HFFc6 (cell line): ENCODE measurements around the gene MAP2K3. TPM values are rescaled to one million over a fixed set of nuclear protein-coding genes. Genes with fewer than 3 reads are reported as not detected.

ENCODE experiments used
- DNase-seq: peaks from one replicate; pipeline ENCODE4 v3.0.0-alpha.2; 2018
- H3K27ac Mint-ChIP-seq: 2 replicates; pipeline ENCODE4 v1.8.0; 2020; ENCODE audit warnings: mild to moderate bottlenecking, mixed read lengths
- H3K27me3 Mint-ChIP-seq: 2 replicates; pipeline ENCODE4 v1.8.0; 2021; ENCODE audit warnings: mild to moderate bottlenecking, moderate library complexity, mixed read lengths; ENCODE audit not compliant: insufficient read depth
- H3K36me3 Mint-ChIP-seq: 2 replicates; pipeline ENCODE4 v1.8.0; 2021; ENCODE audit warnings: low read depth, mixed read lengths
- H3K4me1 Mint-ChIP-seq: 2 replicates; pipeline ENCODE4 v1.8.0; 2020; ENCODE audit warnings: low read depth, mixed read lengths
- H3K4me3 Mint-ChIP-seq: 2 replicates; pipeline ENCODE4 v1.8.0; 2020; ENCODE audit warnings: mild to moderate bottlenecking, moderate library complexity, mixed read lengths
- H3K9me3 Mint-ChIP-seq: 2 replicates; pipeline ENCODE4 v1.8.0; 2020; ENCODE audit warnings: mild to moderate bottlenecking, mixed read lengths
- total RNA-seq, 6 experiments: library from RNA; stranded (reverse); fragmentation: NEBNext Ultra II Directional; extraction: Animal tissue kit (Norgen Biotek cat#: 25700); gene quantifications; 2 replicates in 1 of 6; 3 replicates in 5 of 6; pipeline ENCODE4 v1.2.3, GENCODE V29; 2021
- TF ChIP-seq, protein P1 (sequence below): fragments of 200-600 bp; sonication (generic); IDR thresholded peaks from 2 replicates; pipeline ENCODE4 v1.5.0; 2021; ENCODE audit warnings: antibody characterized with exemption, mild to moderate bottlenecking

The MAP2K3 gene
- total RNA-seq, 6 experiments from 2014 or later: 177 to 221 (median 184) TPM

DNA sequence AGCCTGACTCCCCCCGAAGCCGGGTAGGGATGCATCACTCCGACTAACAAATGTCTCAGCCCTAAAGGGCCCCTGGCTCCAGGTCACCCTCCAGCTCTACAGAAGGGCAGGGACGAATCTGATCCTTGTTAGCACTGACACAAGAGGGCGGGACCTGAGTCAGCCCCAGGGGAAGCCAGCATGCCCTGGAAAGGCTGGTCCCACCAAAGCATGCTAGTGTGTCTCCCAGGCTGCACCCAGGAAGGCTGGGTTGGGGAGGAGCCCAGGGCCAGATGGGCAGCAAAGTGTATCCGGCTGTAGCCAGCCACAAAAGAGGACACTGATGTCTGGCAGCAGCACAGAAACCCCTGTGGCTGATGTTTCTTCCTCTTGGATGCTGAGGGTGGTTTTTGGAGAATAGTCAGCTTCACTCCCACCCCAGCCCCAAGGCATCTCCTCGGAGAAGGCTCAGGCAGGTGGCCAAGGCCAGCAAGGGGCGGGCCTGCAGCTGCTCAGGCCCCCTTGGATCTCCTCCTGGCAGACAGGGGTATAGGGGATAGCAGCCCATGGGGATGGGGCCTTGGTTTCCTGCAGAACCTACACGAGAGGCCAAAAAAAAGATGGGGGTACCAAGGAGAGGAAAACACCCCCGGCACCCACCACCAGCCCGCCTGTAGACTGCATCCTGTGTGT is 42.3 kb upstream of the MAP2K3 start:
- H3K9me3 Mint-ChIP-seq: no peaks in the 10 kb centered on the region
- no peak overlapping the region; the same call in 1 of the 2 replicates for H3K4me3 Mint-ChIP-seq
- no peak overlapping the region for H3K27ac Mint-ChIP-seq
- no peaks in the 10 kb centered on the region for H3K36me3 Mint-ChIP-seq
- peak; percentile 38 for DNase-seq
- peaks cover 8% of the 10 kb centered on the region; the same call in 1 of the 2 replicates for H3K4me1 Mint-ChIP-seq
- peaks cover 7% of the 10 kb centered on the region for H3K27me3 Mint-ChIP-seq
- TF ChIP-seq, protein P1, sequence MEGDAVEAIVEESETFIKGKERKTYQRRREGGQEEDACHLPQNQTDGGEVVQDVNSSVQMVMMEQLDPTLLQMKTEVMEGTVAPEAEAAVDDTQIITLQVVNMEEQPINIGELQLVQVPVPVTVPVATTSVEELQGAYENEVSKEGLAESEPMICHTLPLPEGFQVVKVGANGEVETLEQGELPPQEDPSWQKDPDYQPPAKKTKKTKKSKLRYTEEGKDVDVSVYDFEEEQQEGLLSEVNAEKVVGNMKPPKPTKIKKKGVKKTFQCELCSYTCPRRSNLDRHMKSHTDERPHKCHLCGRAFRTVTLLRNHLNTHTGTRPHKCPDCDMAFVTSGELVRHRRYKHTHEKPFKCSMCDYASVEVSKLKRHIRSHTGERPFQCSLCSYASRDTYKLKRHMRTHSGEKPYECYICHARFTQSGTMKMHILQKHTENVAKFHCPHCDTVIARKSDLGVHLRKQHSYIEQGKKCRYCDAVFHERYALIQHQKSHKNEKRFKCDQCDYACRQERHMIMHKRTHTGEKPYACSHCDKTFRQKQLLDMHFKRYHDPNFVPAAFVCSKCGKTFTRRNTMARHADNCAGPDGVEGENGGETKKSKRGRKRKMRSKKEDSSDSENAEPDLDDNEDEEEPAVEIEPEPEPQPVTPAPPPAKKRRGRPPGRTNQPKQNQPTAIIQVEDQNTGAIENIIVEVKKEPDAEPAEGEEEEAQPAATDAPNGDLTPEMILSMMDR: no peak

DNA sequence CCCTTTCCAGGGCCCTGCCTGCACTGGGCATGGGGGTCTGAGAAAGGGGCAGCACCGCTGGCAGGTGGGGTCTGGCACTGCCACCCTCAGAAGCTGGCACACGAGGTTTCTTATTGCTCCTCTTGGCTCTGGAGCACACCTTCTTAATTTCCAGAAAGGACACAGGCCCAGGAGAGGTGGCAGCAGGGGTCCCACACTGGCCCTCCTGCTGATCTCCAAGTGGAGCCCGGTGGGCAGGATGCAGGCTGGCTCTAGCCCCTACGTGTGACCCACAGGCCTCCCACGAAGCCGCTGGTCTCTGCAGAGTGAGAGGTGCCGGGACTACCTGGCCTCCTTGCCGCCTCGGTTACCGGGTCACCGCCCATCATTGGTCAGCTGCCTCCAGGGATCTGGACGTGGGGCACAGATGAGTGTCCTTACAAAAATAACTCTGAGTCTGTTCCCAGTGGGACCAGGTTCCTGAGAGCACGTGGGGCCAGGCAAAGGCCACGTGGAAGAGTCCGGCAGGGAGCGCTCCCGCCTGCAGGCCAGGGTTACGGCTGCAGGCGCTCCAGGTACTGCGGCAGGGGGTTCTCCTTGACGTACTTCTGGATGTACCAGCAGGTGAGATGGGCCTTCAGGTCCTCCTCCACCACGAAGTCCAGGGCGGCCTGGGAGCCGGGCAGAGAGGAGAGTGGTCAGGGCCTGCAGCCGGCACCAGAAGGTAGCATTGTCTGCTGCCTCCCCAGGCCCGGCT is 41.6 kb upstream of the MAP2K3 start:
- H3K36me3 Mint-ChIP-seq: no peaks in the 10 kb centered on the region
- TF ChIP-seq, protein P1: no peak
- no peaks in the 10 kb centered on the region for H3K9me3 Mint-ChIP-seq
- DNase-seq: no peak
- H3K27ac Mint-ChIP-seq: no peak overlapping the region
- H3K4me1 Mint-ChIP-seq: peaks cover 8% of the 10 kb centered on the region; the same call in 1 of the 2 replicates
- H3K4me3 Mint-ChIP-seq: no peak overlapping the region
- peaks cover 2% of the 10 kb centered on the region for H3K27me3 Mint-ChIP-seq

DNA sequence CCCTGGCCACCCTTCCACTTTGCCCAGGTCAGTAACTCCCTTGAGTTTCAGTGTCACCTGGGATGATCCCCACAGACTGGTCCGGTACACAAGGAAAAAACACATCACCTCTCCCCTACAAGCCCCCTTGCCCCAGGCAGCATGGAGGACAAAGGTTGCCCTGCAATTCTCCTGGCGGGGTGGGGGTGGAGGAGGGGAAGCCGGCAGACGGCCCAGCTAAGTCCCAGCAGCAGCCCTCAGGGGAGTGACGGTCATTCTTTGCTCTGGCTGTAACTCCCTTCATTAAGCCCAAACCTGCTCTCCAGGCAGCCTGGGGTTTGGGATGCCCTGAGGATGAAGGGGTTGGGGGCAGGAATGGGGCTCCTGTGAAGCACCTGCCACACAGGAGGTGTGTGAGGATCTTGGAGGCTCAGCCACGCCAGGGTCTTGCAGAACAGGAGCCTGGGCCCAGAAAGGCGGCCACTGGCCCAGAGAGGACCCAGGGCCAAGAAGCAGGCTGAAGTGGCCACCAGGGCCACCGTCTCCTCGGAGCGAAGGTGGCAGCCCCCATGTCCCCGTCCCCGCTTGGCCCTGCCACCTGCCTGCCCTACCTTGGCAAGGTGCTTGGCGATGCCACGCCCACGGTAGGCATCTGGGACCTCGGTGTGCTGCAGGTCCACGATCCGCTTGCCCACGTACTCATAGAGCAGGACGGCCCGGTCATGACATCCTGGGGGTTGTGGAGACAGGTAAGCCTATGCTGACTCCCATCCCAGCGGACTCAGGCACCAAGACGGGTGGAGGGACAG is 40.8 kb upstream of the MAP2K3 start:
- Mint-ChIP-seq H3K27ac (no peak overlapping the region), H3K9me3 (no peaks in the 10 kb centered on the region), H3K4me3 (no peak overlapping the region), H3K27me3 (peaks cover 5% of the 10 kb centered on the region), H3K4me1 (peaks cover 8% of the 10 kb centered on the region; the same call in 1 of the 2 replicates), H3K36me3 (no peaks in the 10 kb centered on the region)
- no peak for DNase-seq
- TF ChIP-seq, protein P1: no peak

DNA sequence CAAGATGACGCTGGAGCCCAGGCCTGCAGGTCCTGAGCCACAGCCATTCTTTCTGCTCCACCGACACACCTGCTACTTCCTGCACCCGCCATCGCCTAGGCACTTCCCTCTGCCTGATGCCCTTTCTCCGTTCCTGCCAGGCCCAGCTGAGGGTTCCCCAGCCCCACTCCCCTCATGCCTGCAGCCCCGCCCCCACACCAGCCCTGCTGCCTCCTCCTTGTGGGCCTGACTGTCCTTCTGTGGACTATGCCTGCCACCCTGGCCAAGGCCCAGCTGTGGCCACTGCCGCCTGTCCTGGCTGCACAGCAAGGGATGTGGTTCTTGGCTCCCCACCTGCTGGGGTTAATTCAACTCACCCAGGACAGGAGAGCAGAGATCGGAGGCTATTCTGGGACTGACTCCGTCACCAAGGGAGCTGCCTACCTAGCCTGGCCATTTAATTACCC is 38.8 kb upstream of the MAP2K3 start:
- TF ChIP-seq, protein P1: no peak
- no peak for DNase-seq
- H3K4me3 Mint-ChIP-seq: no peak overlapping the region
- no peak overlapping the region for H3K27ac Mint-ChIP-seq
- peaks cover 14% of the 10 kb centered on the region; the same call in 1 of the 2 replicates for H3K4me1 Mint-ChIP-seq
- peaks cover 5% of the 10 kb centered on the region for H3K27me3 Mint-ChIP-seq
- no peaks in the 10 kb centered on the region for H3K9me3 Mint-ChIP-seq
- no peaks in the 10 kb centered on the region for H3K36me3 Mint-ChIP-seq

DNA sequence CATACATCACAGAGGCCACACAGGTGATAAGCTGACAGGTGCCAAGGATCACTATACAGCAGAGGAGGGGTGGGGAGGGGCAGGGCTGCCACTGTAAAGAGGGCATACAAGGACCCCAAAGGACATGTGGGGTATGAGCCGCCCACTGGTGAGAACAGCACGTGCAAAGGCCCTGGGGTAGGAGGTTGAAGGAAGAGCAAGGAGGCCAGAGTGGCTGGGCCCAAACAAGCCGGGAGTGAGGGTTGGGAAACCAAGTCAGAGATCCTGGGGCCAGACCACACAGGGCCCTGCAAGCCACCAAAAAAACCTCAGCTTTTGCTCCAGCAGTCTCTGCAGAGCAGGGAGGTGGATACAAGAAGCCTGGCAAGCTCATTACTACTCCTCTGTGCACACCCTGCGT is 37.8 kb upstream of the MAP2K3 start:
- no peaks in the 10 kb centered on the region for H3K36me3 Mint-ChIP-seq
- TF ChIP-seq, protein P1: no peak
- H3K4me1 Mint-ChIP-seq: peaks cover 19% of the 10 kb centered on the region; the same call in 1 of the 2 replicates
- no peak for DNase-seq
- no peak overlapping the region for H3K27ac Mint-ChIP-seq
- H3K27me3 Mint-ChIP-seq: peaks cover 2% of the 10 kb centered on the region; the same call in 1 of the 2 replicates
- no peaks in the 10 kb centered on the region for H3K9me3 Mint-ChIP-seq
- no peak overlapping the region for H3K4me3 Mint-ChIP-seq
